PC-3 (cell line): ENCODE data around the gene TPM1.
"Not testable (repeated sequence)": the region's sequence is repeated elsewhere in the genome, so short reads cannot be mapped to it uniquely, and the experiment has no call there.

Source experiments
- CTCF ChIP-seq: fragments of 300-600 bp; sonication (generic); conservative IDR thresholded peaks from 2 replicates; pipeline ENCODE4 v1.5.1; 2017; ENCODE audit warnings: antibody characterized with exemption, low read depth, mild to moderate bottlenecking, low read length
- EZH2 ChIP-seq: fragments of 300-600 bp; sonication (generic); IDR thresholded peaks from one replicate; pipeline ENCODE4 v1.6.1; 2017; ENCODE audit warnings: antibody characterized with exemption, mild to moderate bottlenecking, low read length; ENCODE audit not compliant: unreplicated experiment

DNA sequence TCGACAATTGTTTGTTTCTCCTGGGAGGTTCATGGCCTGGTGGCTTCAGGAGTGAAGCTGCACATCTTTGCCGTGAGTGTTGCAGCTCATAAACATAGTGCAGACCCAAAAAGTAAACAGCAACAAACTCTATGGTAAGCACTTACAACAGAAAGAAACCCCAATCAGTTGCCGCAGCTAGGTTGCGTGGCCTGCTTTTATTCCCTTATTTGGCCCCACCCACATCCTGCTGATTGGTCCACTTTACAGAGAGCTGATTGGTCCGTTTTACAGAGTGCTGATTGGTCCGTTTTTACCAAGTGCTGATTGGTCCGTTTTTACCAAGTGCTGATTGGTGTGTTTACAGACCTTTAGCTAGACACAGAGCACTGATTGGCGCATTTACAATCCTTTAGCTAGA, 62.8 kb downstream of the TPM1 start:
- TF ChIP-seq CTCF, EZH2: not testable (repeated sequence)
